Stimulated activated CD8-positive, alpha-beta memory T cell treated with anti-CD3 and anti-CD28 coated beads, Interleukin-12 subunit alpha, Interleukin-12 subunit beta, amount 100 ng/mL, for 24 hours (primary cell): ENCODE results near the gene TGM5.

Experiments
- DNase-seq: peaks from one replicate; pipeline ENCODE4 v3.0.0-alpha.2; 2020; ENCODE audit errors: extremely low read depth

Gene TGM5

GRCh38 chr15:43190178-43190577, 76.5 kb downstream of the TGM5 start:
- no peak for DNase-seq

- no peak for DNase-seq
These were observed 77.4 kb downstream of the TGM5 start for GRCh38 chr15:43189296-43189695.

GRCh38 chr15:43187544-43188155, 79.1 kb downstream of the TGM5 start:
- DNase-seq, result no peak

GRCh38 chr15:43186003-43186353, 80.8 kb downstream of the TGM5 start:
- DNase-seq, result no peak

- peak; percentile 77 for DNase-seq
These were observed 81.3 kb downstream of the TGM5 start, which contains the start of gene CCNDBP1 for GRCh38 chr15:43185157-43186002. CCNDBP1 (plus strand) TSS chr15:43185403; CDS start chr15:43185499, 96 bp downstream.

GRCh38 chr15:43184407-43185124, 82.2 kb downstream of the TGM5 start:
- DNase-seq, result no peak

- DNase-seq, result no peak
These were observed 83.5 kb downstream of the TGM5 start for GRCh38 chr15:43183270-43183669.
